Measurements from ENCODE around the gene TPRG1.

- TF ChIP-seq POLR2A (IDR thresholded peaks at IDR 0.05; ENCODE audit: low read length) (no peak), GATA1 (IDR thresholded peaks at IDR 0.05; ENCODE audit: low read depth, low read length) (no peak)
Measured at GRCh38 chr3:189258261-189258660, 86.5 kb downstream of the TPRG1 start.

All from erythroblast (primary cell).